Chondrocyte (in vitro differentiated cells): ENCODE measurements around the gene TMEM117. TPM values are rescaled to one million over a fixed set of nuclear protein-coding genes. Genes with fewer than 3 reads are reported as not detected.

Source experiments
- DNase-seq: peaks from one replicate; pipeline ENCODE4 v3.0.0; 2021; ENCODE audit warnings: mixed read lengths, low spot score
- H3K27ac Mint-ChIP-seq: one replicate; pipeline ENCODE4 v1.8.0; 2021; ENCODE audit warnings: mild to moderate bottlenecking, moderate library complexity, mixed read lengths; ENCODE audit not compliant: unreplicated experiment
- H3K27me3 Mint-ChIP-seq: 2 replicates; pipeline ENCODE4 v1.8.0; 2021; ENCODE audit warnings: low read depth, mixed read lengths
- H3K36me3 Mint-ChIP-seq: 2 replicates; pipeline ENCODE4 v1.8.0; 2021; ENCODE audit warnings: low read depth, mixed read lengths
- H3K4me1 Mint-ChIP-seq: 2 replicates; pipeline ENCODE4 v1.8.0; 2021; ENCODE audit warnings: low read depth, mild to moderate bottlenecking, mixed read lengths
- H3K4me3 Mint-ChIP-seq: one replicate; pipeline ENCODE4 v1.8.0; 2021; ENCODE audit warnings: mild to moderate bottlenecking, moderate library complexity, mixed read lengths; ENCODE audit not compliant: unreplicated experiment
- H3K9me3 Mint-ChIP-seq: 2 replicates; pipeline ENCODE4 v1.8.0; 2021; ENCODE audit warnings: low read depth, mixed read lengths
- total RNA-seq: library from RNA; stranded (reverse); gene quantifications from 3 replicates; pipeline ENCODE4 v1.2.1, GENCODE V29; 2021
- TF ChIP-seq, protein P1 (sequence below): fragments of 200-600 bp; sonication (generic); IDR thresholded peaks from 2 replicates; pipeline ENCODE4 v1.5.0; 2021; ENCODE audit warnings: antibody characterized with exemption, mild to moderate bottlenecking, moderate library complexity

TMEM117 gene
- total RNA-seq, 1 donor from 2014 or later: 15.5 TPM

DNA sequence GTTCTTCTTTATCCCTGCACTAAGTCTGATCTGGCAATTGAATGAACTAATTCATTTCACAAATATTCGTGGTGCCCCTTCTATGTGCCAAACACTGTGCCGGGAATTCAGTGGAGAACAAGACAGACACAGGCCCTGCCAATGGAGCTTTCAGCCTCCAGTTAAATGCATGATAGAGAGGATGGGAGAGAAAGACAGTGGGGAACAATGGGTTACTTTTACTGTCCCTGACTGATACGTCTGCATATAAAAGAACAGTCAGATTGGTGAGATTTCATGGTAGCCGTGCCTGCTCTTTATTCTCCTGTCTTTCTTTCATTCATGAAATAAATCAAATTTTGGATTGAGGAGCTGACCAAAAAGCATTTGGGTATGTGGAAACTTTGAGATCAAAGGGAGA is 78.5 kb downstream of the TMEM117 start:
- H3K4me1 Mint-ChIP-seq: no peaks in the 10 kb centered on the region
- no peak overlapping the region for H3K4me3 Mint-ChIP-seq
- no peaks in the 10 kb centered on the region for H3K36me3 Mint-ChIP-seq
- TF ChIP-seq, protein P1, sequence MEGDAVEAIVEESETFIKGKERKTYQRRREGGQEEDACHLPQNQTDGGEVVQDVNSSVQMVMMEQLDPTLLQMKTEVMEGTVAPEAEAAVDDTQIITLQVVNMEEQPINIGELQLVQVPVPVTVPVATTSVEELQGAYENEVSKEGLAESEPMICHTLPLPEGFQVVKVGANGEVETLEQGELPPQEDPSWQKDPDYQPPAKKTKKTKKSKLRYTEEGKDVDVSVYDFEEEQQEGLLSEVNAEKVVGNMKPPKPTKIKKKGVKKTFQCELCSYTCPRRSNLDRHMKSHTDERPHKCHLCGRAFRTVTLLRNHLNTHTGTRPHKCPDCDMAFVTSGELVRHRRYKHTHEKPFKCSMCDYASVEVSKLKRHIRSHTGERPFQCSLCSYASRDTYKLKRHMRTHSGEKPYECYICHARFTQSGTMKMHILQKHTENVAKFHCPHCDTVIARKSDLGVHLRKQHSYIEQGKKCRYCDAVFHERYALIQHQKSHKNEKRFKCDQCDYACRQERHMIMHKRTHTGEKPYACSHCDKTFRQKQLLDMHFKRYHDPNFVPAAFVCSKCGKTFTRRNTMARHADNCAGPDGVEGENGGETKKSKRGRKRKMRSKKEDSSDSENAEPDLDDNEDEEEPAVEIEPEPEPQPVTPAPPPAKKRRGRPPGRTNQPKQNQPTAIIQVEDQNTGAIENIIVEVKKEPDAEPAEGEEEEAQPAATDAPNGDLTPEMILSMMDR: no peak
- H3K27me3 Mint-ChIP-seq: no peaks in the 10 kb centered on the region
- no peak overlapping the region for H3K27ac Mint-ChIP-seq
- no peaks in the 10 kb centered on the region for H3K9me3 Mint-ChIP-seq
- DNase-seq: no peak

DNA sequence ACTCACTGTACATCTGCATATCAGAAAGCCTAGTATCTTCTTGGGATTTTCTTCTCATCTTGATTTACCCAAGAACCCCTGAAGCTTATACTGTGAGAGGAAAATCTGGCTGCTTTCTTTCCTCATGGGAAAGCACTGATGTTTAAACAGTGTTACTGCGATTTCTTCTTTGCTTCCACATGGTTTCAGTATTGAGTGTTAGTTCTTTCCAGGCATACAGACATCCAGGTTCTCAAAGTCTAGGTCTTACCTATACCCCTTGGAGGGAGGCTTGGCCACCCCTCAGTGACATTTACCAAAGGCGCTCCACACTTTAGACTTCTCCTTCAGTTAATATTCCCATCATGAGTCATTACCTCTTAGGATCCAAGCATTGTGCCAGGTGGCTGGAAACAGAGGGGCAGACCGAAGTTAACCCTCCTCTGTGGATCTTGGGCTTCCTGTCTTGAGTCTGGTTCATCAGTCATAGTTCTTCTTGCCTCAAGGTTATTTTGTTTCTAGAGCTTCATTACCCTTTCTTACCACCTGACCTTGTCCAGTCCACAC is 79.1 kb downstream of the TMEM117 start:
- Mint-ChIP-seq H3K4me3 (no peak overlapping the region), H3K4me1 (no peaks in the 10 kb centered on the region), H3K36me3 (no peaks in the 10 kb centered on the region), H3K27ac (no peak overlapping the region), H3K9me3 (no peaks in the 10 kb centered on the region), H3K27me3 (no peaks in the 10 kb centered on the region)
- TF ChIP-seq, protein P1: peak; percentile 63
- DNase-seq: no peak

DNA sequence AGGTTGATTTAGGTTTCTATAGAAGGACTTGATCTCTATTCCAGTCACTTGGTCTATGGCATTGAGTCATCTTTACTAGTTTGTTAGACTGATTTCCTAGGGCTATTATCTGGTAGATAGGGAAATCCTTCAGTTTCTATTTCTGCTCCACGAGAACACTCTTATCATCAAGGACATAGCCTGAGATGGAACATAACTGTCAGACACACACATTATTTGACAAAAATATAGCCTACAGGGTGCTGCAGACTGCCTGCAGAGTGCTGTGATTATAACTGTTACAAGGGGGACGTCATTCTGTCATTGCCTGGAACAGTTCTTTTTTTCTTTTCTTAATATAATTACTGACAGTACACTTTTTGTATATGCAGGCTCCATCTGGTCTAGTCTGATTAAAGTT is 82.0 kb downstream of the TMEM117 start:
- H3K36me3 Mint-ChIP-seq: no peaks in the 10 kb centered on the region
- no peak for DNase-seq
- H3K27ac Mint-ChIP-seq: no peak overlapping the region
- H3K4me1 Mint-ChIP-seq: peaks cover 10% of the 10 kb centered on the region
- H3K4me3 Mint-ChIP-seq: no peak overlapping the region
- TF ChIP-seq, protein P1: no peak
- H3K9me3 Mint-ChIP-seq: no peaks in the 10 kb centered on the region
- no peaks in the 10 kb centered on the region for H3K27me3 Mint-ChIP-seq

DNA sequence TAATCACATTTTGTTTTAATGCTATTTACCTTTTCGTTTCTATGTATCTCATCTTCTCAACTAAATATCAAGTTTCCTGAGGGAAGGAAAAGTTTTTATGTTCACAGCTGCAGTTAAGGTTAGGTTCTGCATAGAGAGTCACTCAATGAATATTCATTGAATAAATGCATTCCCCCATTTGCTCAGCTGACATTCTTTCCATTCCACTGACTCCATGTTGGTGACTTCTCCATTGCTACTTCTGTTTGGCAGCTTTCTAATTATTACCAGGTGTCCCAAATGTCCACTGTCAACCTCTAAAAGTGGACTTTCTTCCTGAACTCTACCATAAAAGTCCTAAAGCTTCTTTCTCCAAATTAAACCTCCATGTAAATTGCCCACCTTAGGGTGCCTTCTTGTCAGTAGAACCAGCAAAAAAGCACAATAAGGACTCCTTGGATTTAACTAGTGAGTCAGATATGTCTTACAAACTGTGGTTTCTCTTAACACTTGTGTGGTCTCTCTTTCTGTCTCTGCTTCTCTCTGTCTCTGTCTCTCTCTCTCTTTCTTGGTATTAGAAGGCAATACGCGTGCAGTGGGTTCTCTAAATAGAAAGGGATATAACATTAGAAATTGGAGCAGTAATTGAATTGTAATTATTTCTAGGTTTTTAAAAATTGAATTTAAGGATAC is 85.9 kb downstream of the TMEM117 start:
- no peak overlapping the region for H3K4me3 Mint-ChIP-seq
- H3K27ac Mint-ChIP-seq: no peak overlapping the region
- H3K9me3 Mint-ChIP-seq: peaks cover 2% of the 10 kb centered on the region
- no peak for DNase-seq
- H3K4me1 Mint-ChIP-seq: peaks cover 10% of the 10 kb centered on the region
- peaks cover 4% of the 10 kb centered on the region for H3K36me3 Mint-ChIP-seq
- TF ChIP-seq, protein P1: no peak
- no peaks in the 10 kb centered on the region for H3K27me3 Mint-ChIP-seq

DNA sequence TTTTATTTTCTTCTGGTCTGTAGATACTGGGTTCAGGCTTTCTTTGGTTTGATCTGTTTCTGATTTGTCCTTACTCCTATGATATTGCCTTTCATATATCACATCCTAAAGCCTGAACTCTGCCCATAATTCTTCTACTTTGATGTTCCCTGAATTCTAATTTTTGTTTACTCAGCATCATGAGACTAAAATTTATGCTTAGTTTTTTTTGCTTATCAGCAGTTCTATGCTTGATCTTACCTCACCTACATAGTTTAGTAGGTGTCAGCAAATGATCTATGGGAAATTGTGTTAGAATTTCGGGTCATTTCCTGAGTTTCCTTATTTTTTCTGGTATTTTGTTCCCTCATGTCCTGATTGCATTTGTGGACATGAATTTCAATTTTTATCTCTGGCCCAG is 94.2 kb downstream of the TMEM117 start:
- no peak for DNase-seq
- H3K4me1 Mint-ChIP-seq: no peaks in the 10 kb centered on the region
- H3K4me3 Mint-ChIP-seq: no peak overlapping the region
- peaks cover 3% of the 10 kb centered on the region for H3K36me3 Mint-ChIP-seq
- H3K27ac Mint-ChIP-seq: no peak overlapping the region
- no peaks in the 10 kb centered on the region for H3K27me3 Mint-ChIP-seq
- peaks cover 13% of the 10 kb centered on the region for H3K9me3 Mint-ChIP-seq
- TF ChIP-seq, protein P1: no peak
